GM19239 (cell line): ENCODE data around the gene MRPS27.

Experiments
- DNase-seq: peaks from one replicate; pipeline ENCODE4 v3.0.0; 2011; ENCODE audit warnings: low spot score; ENCODE audit not compliant: insufficient read length
- FAIRE-seq: peaks from 2 replicates; lab custom pipeline; 2011; peaks lifted over from hg19 to GRCh38; lab: Jason Lieb, UNC

Gene MRPS27

GRCh38 chr5:72268753-72269410, 51.2 kb downstream of the MRPS27 start:
- peak; percentile 15 for DNase-seq
- FAIRE-seq: peak; percentile 96

GRCh38 chr5:72268260-72268659, 51.8 kb downstream of the MRPS27 start:
- no peak for DNase-seq
- peak; percentile 14 for FAIRE-seq

GRCh38 chr5:72267685-72268084, 52.4 kb downstream of the MRPS27 start:
- DNase-seq (no peak), FAIRE-seq (no peak)

- FAIRE-seq: no peak
- no peak for DNase-seq
These were observed 53.2 kb downstream of the MRPS27 start for GRCh38 chr5:72266862-72267261.

GRCh38 chr5:72265032-72265877, 54.8 kb downstream of the MRPS27 start:
- no peak for DNase-seq

GRCh38 chr5:72256536-72256935, 63.5 kb downstream of the MRPS27 start:
- DNase-seq (no peak), FAIRE-seq (no peak)

More at GRCh38 chr5:72265032-72265877, 54.8 kb downstream of the MRPS27 start:
- FAIRE-seq: no peak

DNA sequence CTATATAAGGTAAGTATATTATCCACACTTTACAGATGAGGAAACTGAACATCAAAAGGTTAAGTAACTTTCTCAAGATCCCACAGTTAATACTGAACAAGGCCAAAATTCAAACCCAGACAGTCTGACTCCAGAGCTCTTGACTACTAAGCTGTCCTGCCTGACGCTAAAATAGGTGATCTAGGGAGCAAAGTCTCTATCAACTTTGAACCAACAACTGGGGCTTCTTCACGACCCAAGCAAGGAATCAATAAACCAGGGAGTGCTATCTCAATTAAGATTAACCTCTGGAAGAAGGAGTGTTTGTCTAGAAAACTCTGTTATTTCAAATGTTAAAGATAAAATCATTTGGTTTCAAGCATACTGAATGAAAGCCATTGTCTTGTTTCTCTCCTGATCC, 64.4 kb downstream of the MRPS27 start:
- FAIRE-seq: no peak
- DNase-seq: no peak

- no peak for FAIRE-seq
- no peak for DNase-seq
These were observed 64.8 kb downstream of the MRPS27 start for GRCh38 chr5:72255237-72255636.

- DNase-seq (no peak), FAIRE-seq (no peak)
These were observed 67.4 kb downstream of the MRPS27 start for GRCh38 chr5:72252574-72253155.

- no peak for DNase-seq
- no peak for FAIRE-seq
These were observed 68.0 kb downstream of the MRPS27 start for GRCh38 chr5:72252008-72252407.

GRCh38 chr5:72251386-72251785, 68.7 kb downstream of the MRPS27 start:
- no peak for DNase-seq
- no peak for FAIRE-seq

GRCh38 chr5:72248410-72248981, 71.5 kb downstream of the MRPS27 start:
- FAIRE-seq: no peak
- DNase-seq: no peak

DNA sequence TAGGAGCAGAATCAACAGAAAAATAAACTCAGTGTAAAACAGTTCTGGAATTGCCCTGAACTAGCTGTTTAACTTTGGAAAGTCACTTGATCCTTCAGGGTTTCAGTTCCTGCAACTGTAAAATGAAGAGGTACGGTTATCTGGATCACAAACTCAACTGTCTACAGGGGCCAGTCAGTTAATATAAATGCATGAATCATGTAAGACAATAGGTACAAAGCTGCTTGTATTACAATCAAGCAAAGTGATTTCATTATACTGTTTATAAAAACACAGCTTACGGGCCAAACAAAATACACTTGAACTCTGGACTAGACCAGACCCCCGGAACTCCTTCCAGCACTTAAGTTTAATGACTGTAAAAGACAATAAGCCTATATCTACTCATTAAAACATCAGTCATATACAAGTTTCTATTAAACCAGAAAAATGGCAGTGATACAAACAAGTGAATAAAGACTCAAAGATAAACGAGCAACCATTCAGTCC, 73.0 kb downstream of the MRPS27 start:
- DNase-seq (no peak), FAIRE-seq (peak; percentile 18)

GRCh38 chr5:72245951-72246532, 74.0 kb downstream of the MRPS27 start:
- DNase-seq (no peak), FAIRE-seq (peak; percentile 78)

DNA sequence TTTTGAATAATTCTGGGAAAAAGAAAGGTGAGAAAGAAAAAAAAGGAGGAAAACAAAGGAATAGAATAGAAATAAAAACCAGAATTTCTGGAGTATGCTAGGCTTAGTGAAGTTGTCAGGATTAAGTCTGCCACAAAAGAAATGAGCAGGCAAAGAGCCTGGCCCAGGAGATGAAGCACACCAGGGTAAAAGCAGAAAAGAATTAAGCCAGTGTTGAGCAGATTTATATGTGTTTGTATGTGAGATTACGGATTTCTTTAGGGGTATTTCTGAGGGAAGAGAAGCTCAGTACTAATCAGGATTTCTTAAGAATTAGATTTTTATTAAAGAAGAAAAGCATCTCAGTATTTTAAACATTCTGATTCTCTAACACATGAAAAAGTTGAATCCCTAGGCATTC, 74.5 kb downstream of the MRPS27 start:
- DNase-seq (no peak), FAIRE-seq (no peak)

DNA sequence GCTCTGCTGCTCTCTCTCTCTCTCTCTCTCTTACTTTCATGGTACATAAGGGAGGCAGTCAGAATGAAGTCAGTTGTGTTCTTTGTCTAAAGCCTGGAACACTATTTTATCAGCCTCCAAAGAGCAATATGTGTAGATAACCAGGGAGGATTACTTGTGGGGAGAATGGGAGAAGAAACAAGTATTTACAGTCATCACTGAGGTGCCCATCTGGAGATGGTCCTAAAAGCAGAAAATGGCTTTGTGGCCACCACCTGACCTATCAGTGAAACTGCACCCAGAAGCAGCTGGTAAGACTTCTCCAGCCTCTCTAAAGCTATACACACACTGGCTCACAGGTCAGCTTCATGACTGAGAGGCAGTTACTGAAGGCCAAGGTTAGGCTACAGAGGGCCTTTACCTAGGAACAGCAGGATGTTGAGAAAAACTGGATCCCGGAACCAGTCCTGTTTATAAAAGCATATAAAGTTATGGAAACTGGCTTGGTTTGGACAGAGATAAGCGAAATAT, 75.1 kb downstream of the MRPS27 start:
- peak; percentile 91 for FAIRE-seq

DNA sequence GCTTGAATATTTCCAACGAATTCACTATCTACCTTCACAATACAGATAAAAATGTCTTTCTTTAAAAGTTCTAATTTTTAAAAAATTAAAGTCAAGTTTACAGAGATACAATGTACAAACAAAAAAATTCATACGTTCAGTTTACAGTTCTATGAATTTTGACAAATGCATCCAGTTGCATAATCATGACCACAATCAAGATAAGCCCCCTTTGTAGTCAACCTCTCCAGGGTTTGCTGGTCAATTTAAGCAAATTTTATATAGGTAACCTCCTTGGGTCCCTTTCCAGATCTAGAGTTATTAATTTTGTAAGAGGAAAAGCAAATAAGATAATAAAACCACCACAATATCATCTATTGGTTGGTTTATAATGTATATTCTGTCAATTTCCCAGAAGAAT, 76.3 kb downstream of the MRPS27 start:
- FAIRE-seq: no peak
- no peak for DNase-seq

More for the DNA sequence above, 75.1 kb downstream of the MRPS27 start:
- peak; percentile 27 for DNase-seq

GRCh38 chr5:72242796-72243475, 77.1 kb downstream of the MRPS27 start:
- FAIRE-seq (no peak), DNase-seq (no peak)

GRCh38 chr5:72241346-72242003, 78.6 kb downstream of the MRPS27 start:
- FAIRE-seq: no peak
- no peak for DNase-seq
